ENCODE results near the gene C2CD4C. TPM values are rescaled to one million over a fixed set of nuclear protein-coding genes. Genes with fewer than 3 reads are reported as not detected.

C2CD4C gene
- total RNA-seq, 1 experiment from 2014 or later = 9.8 TPM

GRCh38 chr19:406971-407510 lies 1.9 kb downstream of the C2CD4C start (continued):
- TF ChIP-seq, protein P1, sequence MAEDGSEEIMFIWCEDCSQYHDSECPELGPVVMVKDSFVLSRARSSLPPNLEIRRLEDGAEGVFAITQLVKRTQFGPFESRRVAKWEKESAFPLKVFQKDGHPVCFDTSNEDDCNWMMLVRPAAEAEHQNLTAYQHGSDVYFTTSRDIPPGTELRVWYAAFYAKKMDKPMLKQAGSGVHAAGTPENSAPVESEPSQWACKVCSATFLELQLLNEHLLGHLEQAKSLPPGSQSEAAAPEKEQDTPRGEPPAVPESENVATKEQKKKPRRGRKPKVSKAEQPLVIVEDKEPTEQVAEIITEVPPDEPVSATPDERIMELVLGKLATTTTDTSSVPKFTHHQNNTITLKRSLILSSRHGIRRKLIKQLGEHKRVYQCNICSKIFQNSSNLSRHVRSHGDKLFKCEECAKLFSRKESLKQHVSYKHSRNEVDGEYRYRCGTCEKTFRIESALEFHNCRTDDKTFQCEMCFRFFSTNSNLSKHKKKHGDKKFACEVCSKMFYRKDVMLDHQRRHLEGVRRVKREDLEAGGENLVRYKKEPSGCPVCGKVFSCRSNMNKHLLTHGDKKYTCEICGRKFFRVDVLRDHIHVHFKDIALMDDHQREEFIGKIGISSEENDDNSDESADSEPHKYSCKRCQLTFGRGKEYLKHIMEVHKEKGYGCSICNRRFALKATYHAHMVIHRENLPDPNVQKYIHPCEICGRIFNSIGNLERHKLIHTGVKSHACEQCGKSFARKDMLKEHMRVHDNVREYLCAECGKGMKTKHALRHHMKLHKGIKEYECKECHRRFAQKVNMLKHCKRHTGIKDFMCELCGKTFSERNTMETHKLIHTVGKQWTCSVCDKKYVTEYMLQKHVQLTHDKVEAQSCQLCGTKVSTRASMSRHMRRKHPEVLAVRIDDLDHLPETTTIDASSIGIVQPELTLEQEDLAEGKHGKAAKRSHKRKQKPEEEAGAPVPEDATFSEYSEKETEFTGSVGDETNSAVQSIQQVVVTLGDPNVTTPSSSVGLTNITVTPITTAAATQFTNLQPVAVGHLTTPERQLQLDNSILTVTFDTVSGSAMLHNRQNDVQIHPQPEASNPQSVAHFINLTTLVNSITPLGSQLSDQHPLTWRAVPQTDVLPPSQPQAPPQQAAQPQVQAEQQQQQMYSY (CRISPR knock-in tag; IDR thresholded peaks at IDR 0.05) = no peak

GRCh38 chr19:406135-406781 lies 2.7 kb downstream of the C2CD4C start:
- Mint-ChIP-seq H3K27ac (no peak overlapping the region), H3K9me3 (no peaks in the 10 kb centered on the region), H3K36me3 (no peaks in the 10 kb centered on the region), H3K27me3 (ENCODE audit: low read depth) (peaks cover 11% of the 10 kb centered on the region), H3K4me1 (peaks cover 6% of the 10 kb centered on the region), H3K4me3 (no peak overlapping the region)
- DNase-seq (ENCODE audit: low spot score) = no peak
- ChIA-PET CTCF (interaction anchor here (1.0 to 1.4 kb wide), 3 partner anchors 23 to 105 kb away, joined by 3 to 6 read pairs (median 4); no protein-coding TSS in a partner anchor), POLR2A (no interaction called here)
- no peak for ATAC-seq
- TF ChIP-seq GABPB1 (CRISPR knock-in tag; IDR thresholded peaks at IDR 0.05) = no peak
- TF ChIP-seq FOXP1 (CRISPR knock-in tag; IDR thresholded peaks at IDR 0.05; ENCODE audit: borderline replicate concordance) = no peak
- TF ChIP-seq, protein P1 (CRISPR knock-in tag; IDR thresholded peaks at IDR 0.05) = no peak
- TF ChIP-seq, protein P2, sequence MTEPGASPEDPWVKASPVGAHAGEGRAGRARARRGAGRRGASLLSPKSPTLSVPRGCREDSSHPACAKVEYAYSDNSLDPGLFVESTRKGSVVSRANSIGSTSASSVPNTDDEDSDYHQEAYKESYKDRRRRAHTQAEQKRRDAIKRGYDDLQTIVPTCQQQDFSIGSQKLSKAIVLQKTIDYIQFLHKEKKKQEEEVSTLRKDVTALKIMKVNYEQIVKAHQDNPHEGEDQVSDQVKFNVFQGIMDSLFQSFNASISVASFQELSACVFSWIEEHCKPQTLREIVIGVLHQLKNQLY (CRISPR knock-in tag; IDR thresholded peaks at IDR 0.05) = no peak
- TF ChIP-seq E2F1 (CRISPR knock-in tag; IDR thresholded peaks at IDR 0.05) = no peak
- TF ChIP-seq, protein P3, sequence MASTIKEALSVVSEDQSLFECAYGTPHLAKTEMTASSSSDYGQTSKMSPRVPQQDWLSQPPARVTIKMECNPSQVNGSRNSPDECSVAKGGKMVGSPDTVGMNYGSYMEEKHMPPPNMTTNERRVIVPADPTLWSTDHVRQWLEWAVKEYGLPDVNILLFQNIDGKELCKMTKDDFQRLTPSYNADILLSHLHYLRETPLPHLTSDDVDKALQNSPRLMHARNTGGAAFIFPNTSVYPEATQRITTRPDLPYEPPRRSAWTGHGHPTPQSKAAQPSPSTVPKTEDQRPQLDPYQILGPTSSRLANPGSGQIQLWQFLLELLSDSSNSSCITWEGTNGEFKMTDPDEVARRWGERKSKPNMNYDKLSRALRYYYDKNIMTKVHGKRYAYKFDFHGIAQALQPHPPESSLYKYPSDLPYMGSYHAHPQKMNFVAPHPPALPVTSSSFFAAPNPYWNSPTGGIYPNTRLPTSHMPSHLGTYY (CRISPR knock-in tag; IDR thresholded peaks at IDR 0.05) = no peak
- TF ChIP-seq, protein P4, sequence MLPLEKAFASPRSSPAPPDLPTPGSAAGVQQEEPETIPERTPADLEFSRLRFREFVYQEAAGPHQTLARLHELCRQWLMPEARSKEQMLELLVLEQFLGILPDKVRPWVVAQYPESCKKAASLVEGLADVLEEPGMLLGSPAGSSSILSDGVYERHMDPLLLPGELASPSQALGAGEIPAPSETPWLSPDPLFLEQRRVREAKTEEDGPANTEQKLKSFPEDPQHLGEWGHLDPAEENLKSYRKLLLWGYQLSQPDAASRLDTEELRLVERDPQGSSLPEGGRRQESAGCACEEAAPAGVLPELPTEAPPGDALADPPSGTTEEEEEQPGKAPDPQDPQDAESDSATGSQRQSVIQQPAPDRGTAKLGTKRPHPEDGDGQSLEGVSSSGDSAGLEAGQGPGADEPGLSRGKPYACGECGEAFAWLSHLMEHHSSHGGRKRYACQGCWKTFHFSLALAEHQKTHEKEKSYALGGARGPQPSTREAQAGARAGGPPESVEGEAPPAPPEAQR (CRISPR knock-in tag; IDR thresholded peaks at IDR 0.05) = no peak
- TF ChIP-seq NFE2L1 (CRISPR knock-in tag; IDR thresholded peaks at IDR 0.05) = no peak
- TF ChIP-seq, protein P5, sequence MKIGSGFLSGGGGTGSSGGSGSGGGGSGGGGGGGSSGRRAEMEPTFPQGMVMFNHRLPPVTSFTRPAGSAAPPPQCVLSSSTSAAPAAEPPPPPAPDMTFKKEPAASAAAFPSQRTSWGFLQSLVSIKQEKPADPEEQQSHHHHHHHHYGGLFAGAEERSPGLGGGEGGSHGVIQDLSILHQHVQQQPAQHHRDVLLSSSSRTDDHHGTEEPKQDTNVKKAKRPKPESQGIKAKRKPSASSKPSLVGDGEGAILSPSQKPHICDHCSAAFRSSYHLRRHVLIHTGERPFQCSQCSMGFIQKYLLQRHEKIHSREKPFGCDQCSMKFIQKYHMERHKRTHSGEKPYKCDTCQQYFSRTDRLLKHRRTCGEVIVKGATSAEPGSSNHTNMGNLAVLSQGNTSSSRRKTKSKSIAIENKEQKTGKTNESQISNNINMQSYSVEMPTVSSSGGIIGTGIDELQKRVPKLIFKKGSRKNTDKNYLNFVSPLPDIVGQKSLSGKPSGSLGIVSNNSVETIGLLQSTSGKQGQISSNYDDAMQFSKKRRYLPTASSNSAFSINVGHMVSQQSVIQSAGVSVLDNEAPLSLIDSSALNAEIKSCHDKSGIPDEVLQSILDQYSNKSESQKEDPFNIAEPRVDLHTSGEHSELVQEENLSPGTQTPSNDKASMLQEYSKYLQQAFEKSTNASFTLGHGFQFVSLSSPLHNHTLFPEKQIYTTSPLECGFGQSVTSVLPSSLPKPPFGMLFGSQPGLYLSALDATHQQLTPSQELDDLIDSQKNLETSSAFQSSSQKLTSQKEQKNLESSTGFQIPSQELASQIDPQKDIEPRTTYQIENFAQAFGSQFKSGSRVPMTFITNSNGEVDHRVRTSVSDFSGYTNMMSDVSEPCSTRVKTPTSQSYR (CRISPR knock-in tag; IDR thresholded peaks at IDR 0.05) = no peak
- TF ChIP-seq SMAD3 (CRISPR knock-in tag; IDR thresholded peaks at IDR 0.05; ENCODE audit: borderline replicate concordance) = no peak
- no peak for TF ChIP-seq FOXJ3 (CRISPR knock-in tag; IDR thresholded peaks at IDR 0.05; ENCODE audit: borderline replicate concordance)
- no peak for TF ChIP-seq FOXK1 (CRISPR knock-in tag; IDR thresholded peaks at IDR 0.05)
- no peak for TF ChIP-seq PRRX2 (CRISPR knock-in tag; IDR thresholded peaks at IDR 0.05)
- no peak for TF ChIP-seq HMGA2 (CRISPR knock-in tag; IDR thresholded peaks at IDR 0.05)

Data from WTC11 (cell line).